Subcutaneous abdominal adipose tissue (tissue), 5 donors: Measurements from ENCODE around the gene PCDH19.

Source experiments
- H3K27ac ChIP-seq: one replicate; pipeline ENCODE4 v1.7.0; 2013; ENCODE audit warnings: low read depth, mild to moderate bottlenecking, inconsistent platforms, low read length, moderate library complexity
- H3K27me3 ChIP-seq, 5 donors: one replicate each; pipeline ENCODE4 v1.7.0; 2013; ENCODE audit warnings: low read length in 5 of 5, inconsistent platforms in 1 of 5; ENCODE audit not compliant: control insufficient read depth in 5 of 5, insufficient read depth in 4 of 5
- H3K36me3 ChIP-seq, 5 donors: one replicate each; pipeline ENCODE4 v1.7.0; 2013; ENCODE audit warnings: low read length in 5 of 5; ENCODE audit not compliant: control insufficient read depth in 5 of 5, insufficient read depth in 5 of 5
- H3K4me1 ChIP-seq, 5 donors: one replicate each; pipeline ENCODE4 v1.7.0; 2013; ENCODE audit warnings: low read length in 5 of 5, mild to moderate bottlenecking in 3 of 5, moderate library complexity in 1 of 5; ENCODE audit not compliant: control insufficient read depth in 5 of 5, insufficient read depth in 5 of 5
- H3K4me3 ChIP-seq, 5 donors: one replicate each; pipeline ENCODE4 v1.7.0; 2013; ENCODE audit warnings: low read length in 5 of 5, low read depth in 1 of 5
- H3K9ac ChIP-seq, 5 donors: one replicate each; pipeline ENCODE4 v1.7.0; 2013; ENCODE audit warnings: low read length in 5 of 5, mild to moderate bottlenecking in 4 of 5, moderate library complexity in 3 of 5
- H3K9me3 ChIP-seq, 5 donors: one replicate each; pipeline ENCODE4 v1.7.0; 2013; ENCODE audit warnings: low read length in 5 of 5; ENCODE audit not compliant: control insufficient read depth in 5 of 5
- donor health status: healthy.
- donor health status: healthy.
- donor health status: healthy.
- donor health status: healthy.
- donor health status: healthy.

Gene PCDH19

DNA sequence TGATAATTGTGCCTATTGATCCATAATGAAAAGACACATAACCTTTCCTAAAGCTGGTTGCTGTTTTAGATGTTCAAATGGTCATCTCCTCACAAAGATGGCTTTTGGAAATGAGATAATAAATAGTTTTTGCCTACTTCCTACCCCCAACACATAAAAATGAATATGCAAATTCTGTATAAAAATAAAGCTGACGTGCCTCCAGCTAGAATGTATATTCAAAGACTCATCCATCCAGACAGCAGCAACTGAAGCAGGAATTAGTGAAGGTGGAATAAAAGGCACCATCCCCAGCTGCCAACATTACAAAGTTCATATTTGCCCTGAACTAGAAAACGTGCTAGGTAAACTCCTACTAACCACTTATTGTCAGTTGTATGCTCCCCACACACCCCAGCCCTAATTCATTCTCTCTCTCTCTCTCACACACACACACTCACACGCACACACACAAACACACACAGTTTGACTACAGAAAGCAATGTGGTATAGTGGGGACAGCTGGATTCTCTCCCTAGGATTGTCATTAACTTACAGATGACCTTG, 53.6 kb downstream of the PCDH19 start:
- Histone ChIP-seq H3K4me3 (no peak overlapping the region), H3K9ac (no peak overlapping the region), H3K36me3 (no peaks in the 10 kb centered on the region), H3K27me3 (peaks cover 0 to 15% (median 4%) of the 10 kb centered on the region in 5 donors), H3K27ac (no peak overlapping the region), H3K9me3 (no peaks in the 10 kb centered on the region), H3K4me1 (no peaks in the 10 kb centered on the region)

DNA sequence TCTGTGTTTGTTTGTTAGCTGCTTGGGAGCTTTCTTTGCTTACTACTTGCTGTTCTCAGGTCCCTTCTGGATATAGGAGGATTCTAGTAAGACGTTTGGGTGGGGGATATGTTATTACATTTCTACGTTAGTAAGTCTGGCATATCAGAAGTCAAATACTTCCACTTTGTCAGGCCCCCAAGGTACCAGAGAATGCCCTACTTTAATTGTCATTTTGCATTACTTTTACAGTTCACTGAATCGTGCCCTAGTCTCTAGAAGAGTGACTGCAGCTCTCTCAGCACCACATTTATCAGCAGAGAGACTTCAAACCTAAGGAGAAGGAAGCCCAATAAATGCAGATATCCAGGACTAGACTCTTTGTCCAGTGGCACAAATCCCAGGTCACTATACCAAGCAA, 54.4 kb downstream of the PCDH19 start:
- H3K36me3 ChIP-seq, result no peaks in the 10 kb centered on the region
- H3K4me3 ChIP-seq, result no peak overlapping the region
- H3K9ac ChIP-seq, result no peak overlapping the region
- peaks cover 0 to 19% (median 4%) of the 10 kb centered on the region in 5 donors for H3K27me3 ChIP-seq
- no peaks in the 10 kb centered on the region for H3K9me3 ChIP-seq
- no peaks in the 10 kb centered on the region for H3K4me1 ChIP-seq
- no peak overlapping the region for H3K27ac ChIP-seq

DNA sequence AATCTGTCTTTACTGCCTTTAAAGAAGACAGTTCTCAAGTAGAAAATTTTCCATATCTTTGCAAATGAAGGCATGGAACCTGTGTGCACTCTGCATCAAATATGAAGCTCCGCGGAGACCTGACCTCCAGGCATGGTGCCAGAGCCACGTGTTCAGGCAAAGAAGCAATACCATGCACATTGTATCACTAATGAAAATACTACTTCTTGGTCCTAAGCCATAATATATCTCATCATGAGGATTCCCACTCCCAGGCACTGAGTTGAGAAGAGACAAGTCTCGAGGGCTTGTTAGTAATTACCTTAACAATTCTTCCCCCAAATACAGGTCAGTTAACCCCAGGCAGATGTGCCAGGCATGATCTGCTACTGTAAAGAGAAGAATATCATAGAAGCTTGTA, 56.7 kb downstream of the PCDH19 start:
- H3K36me3 ChIP-seq, result no peaks in the 10 kb centered on the region
- peaks cover 0 to 16% (median 3%) of the 10 kb centered on the region in 5 donors for H3K27me3 ChIP-seq
- no peaks in the 10 kb centered on the region for H3K4me1 ChIP-seq
- no peak overlapping the region for H3K9ac ChIP-seq
- no peak overlapping the region for H3K4me3 ChIP-seq
- no peaks in the 10 kb centered on the region for H3K9me3 ChIP-seq
- H3K27ac ChIP-seq, result no peak overlapping the region

DNA sequence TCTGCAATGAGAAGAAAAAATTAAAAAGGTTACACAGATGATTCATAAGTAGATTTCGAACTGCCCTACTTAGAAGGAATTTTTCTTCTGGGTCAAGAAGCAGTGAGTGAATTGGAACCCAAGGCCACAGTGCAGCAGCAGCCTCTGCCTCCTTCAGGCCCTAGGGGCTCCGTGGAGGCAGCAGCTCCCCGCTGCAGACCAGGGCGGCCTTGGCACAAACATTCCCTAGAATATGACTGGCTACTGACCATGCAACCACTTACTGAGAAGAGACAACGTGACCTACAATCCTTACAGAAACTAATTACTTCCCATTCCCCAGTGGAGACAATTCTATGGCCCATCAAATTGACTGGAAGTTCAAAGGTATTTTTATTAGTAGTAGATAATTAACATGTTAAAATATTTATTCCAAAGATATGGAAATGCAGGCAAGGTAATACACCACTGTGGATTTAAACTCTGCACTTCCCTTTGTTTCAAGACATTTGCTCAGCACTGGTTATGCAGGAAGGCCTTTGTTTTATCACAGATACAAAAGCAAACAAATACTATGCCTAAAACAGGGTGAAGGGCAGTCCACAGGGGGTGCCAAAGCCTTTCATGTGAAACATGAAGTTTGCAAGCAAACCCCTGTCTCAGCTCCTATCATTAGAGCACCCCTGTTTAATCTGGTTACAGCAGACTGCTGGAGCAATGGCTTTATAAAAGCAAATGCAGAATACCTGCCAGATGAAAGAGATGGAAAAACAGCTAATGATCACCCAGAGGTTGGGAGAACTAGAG, 59.2 kb downstream of the PCDH19 start:
- H3K4me3 ChIP-seq, result no peak overlapping the region
- H3K36me3 ChIP-seq, result no peaks in the 10 kb centered on the region
- H3K27ac ChIP-seq, result no peak overlapping the region
- H3K27me3 ChIP-seq, result peaks cover 0 to 13% (median 3%) of the 10 kb centered on the region in 5 donors
- H3K4me1 ChIP-seq, result no peaks in the 10 kb centered on the region
- H3K9me3 ChIP-seq, result no peaks in the 10 kb centered on the region
- H3K9ac ChIP-seq, result no peak overlapping the region

DNA sequence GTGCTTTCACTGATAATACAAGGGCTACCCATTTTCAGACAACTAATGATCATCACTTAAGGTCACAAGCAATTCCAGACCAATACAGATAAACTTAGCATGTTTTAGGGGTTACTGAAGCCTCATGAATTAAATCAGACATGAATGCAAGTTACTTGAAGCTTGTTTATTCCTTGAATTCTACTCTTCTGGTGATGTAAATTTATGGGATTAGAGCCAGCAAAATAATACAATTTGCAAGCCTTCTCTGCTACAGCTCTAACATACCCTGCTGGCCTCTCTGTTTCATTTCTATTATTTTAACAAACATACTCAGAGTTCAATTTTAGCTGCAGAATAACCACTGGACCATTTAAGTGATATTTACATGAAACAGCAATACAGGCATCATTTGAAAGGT, 60.7 kb downstream of the PCDH19 start:
- H3K36me3 ChIP-seq, result no peaks in the 10 kb centered on the region
- peaks cover 0 to 13% (median 3%) of the 10 kb centered on the region in 5 donors for H3K27me3 ChIP-seq

DNA sequence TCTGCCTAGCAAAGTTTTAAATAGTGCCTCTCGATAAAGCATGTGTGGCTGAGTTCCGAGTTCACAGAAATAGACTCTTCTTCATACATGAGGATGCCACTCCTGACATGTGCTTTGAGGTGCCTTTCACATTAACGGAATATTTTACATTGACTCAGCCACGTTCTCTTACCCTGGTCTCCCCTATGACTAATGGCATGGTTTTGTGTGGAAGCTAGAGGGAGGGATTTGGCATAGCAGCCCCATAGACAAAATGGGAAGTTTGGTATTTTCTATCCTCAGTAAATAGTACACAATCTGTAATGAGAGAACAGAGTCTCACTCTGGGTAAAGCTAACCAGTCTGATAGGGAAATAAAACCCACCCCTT, 68.9 kb downstream of the PCDH19 start:
- Histone ChIP-seq H3K27ac (no peak overlapping the region), H3K9ac (no peak overlapping the region), H3K4me1 (no peaks in the 10 kb centered on the region), H3K36me3 (no peaks in the 10 kb centered on the region), H3K4me3 (no peak overlapping the region), H3K9me3 (no peaks in the 10 kb centered on the region), H3K27me3 (peaks cover 0 to 3% (median 0%) of the 10 kb centered on the region in 5 donors)

More for the DNA sequence above, 60.7 kb downstream of the PCDH19 start:
- no peak overlapping the region for H3K9ac ChIP-seq
- no peaks in the 10 kb centered on the region for H3K4me1 ChIP-seq
- no peaks in the 10 kb centered on the region for H3K9me3 ChIP-seq
- H3K27ac ChIP-seq, result no peak overlapping the region
- H3K4me3 ChIP-seq, result no peak overlapping the region

DNA sequence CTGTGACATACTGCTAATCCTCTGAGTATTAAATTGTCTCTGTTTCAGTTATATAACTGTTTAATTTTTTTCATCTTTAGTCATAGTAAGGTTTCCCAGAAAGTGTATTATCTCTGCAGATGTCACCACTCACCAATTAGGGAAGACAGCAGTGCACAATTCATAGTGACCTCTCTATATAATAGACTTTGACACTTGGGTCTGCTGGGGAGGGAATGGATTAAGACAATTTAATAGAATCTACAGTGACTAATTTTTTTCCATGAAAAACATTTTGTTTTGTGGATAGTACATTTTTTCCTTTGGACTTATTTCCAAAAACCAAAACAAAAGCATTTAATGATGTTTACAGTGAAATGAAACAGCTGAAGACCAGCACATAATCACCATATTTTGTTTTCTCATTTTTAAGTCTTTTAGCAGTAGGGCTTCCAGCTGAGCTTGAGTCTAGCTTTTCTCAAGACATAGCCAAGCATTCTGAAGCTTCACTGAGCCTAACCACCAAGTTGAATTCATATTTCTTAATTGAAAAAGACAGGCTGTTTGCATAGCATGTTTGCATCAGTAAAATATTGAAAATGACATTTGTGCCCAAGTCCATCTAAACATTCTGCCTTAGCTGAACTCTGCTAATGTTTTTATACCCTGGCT, 69.5 kb downstream of the PCDH19 start:
- Histone ChIP-seq H3K9ac (no peak overlapping the region), H3K4me1 (no peaks in the 10 kb centered on the region), H3K9me3 (no peaks in the 10 kb centered on the region), H3K27ac (no peak overlapping the region), H3K36me3 (no peaks in the 10 kb centered on the region), H3K4me3 (no peak overlapping the region), H3K27me3 (peaks cover 0 to 3% (median 0%) of the 10 kb centered on the region in 5 donors)

DNA sequence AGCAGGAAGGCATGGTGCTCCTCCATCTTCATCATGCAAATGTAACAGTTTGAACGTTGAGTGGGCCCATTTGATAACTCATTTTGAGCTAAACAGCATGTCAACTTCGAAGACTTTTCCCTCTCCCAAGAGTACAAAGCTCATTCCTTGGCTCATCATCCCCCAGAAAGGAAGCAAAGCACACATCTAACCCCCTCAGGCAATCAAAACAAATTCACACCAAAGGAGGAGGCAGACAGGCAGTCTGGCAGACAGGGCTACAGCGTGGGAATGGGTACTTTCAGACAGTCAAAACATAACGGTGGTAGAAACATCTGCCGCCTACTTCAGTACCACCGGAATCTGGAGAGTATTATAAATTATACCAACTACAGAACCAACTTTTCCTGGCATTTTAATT, 81.7 kb downstream of the PCDH19 start:
- H3K36me3 ChIP-seq, result no peaks in the 10 kb centered on the region
- H3K9me3 ChIP-seq, result no peaks in the 10 kb centered on the region
- peaks cover 0 to 10% (median 0%) of the 10 kb centered on the region in 5 donors for H3K27me3 ChIP-seq
- no peak overlapping the region for H3K4me3 ChIP-seq
- H3K4me1 ChIP-seq, result no peaks in the 10 kb centered on the region
- H3K9ac ChIP-seq, result no peak overlapping the region
- no peak overlapping the region for H3K27ac ChIP-seq

DNA sequence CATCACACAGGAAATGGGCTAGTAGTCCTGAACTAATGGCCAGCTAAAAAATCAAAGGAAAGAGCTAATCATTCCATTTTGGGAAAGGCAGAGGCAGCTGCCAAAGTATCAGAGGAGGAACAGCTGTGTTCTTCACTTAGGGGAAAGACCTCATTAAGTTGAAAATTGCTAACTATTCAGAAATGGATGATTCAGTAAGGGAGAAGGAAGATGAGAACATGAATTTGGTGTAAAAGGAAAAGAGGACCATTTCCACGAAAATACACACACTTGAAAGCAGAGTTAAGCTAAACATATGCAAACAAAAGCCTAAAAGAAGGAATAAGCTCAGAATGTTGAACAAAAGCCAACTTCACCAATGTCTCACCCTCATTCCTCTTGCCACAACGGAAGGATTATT, 90.4 kb downstream of the PCDH19 start:
- Histone ChIP-seq H3K27ac (no peak overlapping the region), H3K9me3 (no peaks in the 10 kb centered on the region), H3K4me1 (no peaks in the 10 kb centered on the region), H3K4me3 (no peak overlapping the region), H3K9ac (no peak overlapping the region), H3K27me3 (peaks cover 0 to 11% (median 7%) of the 10 kb centered on the region in 5 donors), H3K36me3 (no peaks in the 10 kb centered on the region)

DNA sequence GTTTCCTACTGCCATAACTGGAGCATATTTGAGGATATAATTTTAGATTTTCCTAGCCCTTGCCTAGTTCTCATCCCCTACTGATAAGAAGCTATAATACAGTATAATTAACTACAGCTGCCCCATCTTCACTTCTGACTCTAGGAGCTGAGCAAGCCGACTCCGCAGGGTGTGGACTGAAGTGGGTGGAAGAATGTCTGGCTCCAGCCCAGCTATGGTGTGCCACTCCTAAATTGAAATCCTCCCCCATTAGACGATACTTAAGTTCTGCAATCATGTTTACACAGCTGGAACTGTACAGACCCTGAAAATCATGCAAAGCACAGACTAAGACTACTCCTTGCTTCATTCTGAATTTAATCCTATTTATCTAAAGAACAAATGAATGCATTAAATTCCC, 93.1 kb downstream of the PCDH19 start:
- Histone ChIP-seq H3K4me3 (no peak overlapping the region), H3K9me3 (no peaks in the 10 kb centered on the region), H3K36me3 (no peaks in the 10 kb centered on the region), H3K27me3 (peaks cover 0 to 11% (median 3%) of the 10 kb centered on the region in 5 donors), H3K9ac (no peak overlapping the region), H3K27ac (no peak overlapping the region), H3K4me1 (no peaks in the 10 kb centered on the region)
